Keratinocyte (primary cell): ENCODE data around the gene MYORG. TPM values are rescaled to one million over a fixed set of nuclear protein-coding genes. Genes with fewer than 3 reads are reported as not detected.

Experiments used
- DNase-seq: peaks from one replicate; pipeline ENCODE4 v3.0.0-alpha.2; 2011; ENCODE audit warnings: low read depth, missing footprints, low spot score
- FAIRE-seq: peaks from 2 replicates; lab custom pipeline; 2011; peaks lifted over from hg19 to GRCh38; lab: Jason Lieb, UNC
- H2AFZ ChIP-seq: 2 replicates; pipeline ENCODE4 v1.6.0; 2012; ENCODE audit warnings: low read length, control low read depth, inconsistent platforms; ENCODE audit not compliant: control insufficient read depth
- H3K27ac ChIP-seq: 2 replicates; pipeline ENCODE4 v1.5.1; 2011; ENCODE audit warnings: low read length; ENCODE audit not compliant: control insufficient read depth, insufficient read depth
- H3K27me3 ChIP-seq: 3 replicates; pipeline ENCODE4 v1.6.0; 2011; ENCODE audit warnings: low read length; ENCODE audit not compliant: control insufficient read depth, insufficient read depth; ENCODE audit errors: extremely low read depth
- H3K36me3 ChIP-seq, 2 experiments: 2 replicates in 1 of 2; 3 replicates in 1 of 2; pipeline ENCODE4 v1.5.1; 2011; ENCODE audit warnings: low read length in 2 of 2, mild to moderate bottlenecking in 1 of 2; ENCODE audit not compliant: control insufficient read depth in 2 of 2, insufficient read depth in 2 of 2; ENCODE audit errors: extremely low read depth in 1 of 2
- H3K4me1 ChIP-seq: 3 replicates; pipeline ENCODE4 v1.5.1; 2011; ENCODE audit warnings: low read length; ENCODE audit not compliant: control insufficient read depth, insufficient read depth; ENCODE audit errors: extremely low read depth
- H3K4me2 ChIP-seq: 3 replicates; pipeline ENCODE4 v1.6.0; 2011; ENCODE audit warnings: low read depth, low read length; ENCODE audit not compliant: control insufficient read depth, insufficient read depth; ENCODE audit errors: extremely low read depth
- H3K4me3 ChIP-seq, 3 experiments: fragments of 200-600 bp in 1 of 3; sonication (generic) in 1 of 3; 2 replicates in 2 of 3; 3 replicates in 1 of 3; pipeline ENCODE4 v1.5.1; 2011 to 2016; ENCODE audit warnings: low read length in 3 of 3, mild to moderate bottlenecking in 3 of 3, control low read depth in 2 of 3, inconsistent platforms in 1 of 3, low read depth in 1 of 3, mixed read lengths in 1 of 3, mixed run types in 1 of 3, moderate library complexity in 1 of 3; ENCODE audit not compliant: control insufficient read depth in 2 of 3, insufficient read depth in 2 of 3; ENCODE audit errors: extremely low read depth in 1 of 3
- H3K79me2 ChIP-seq: 2 replicates; pipeline ENCODE4 v1.6.0; 2012; ENCODE audit warnings: low read length; ENCODE audit not compliant: control insufficient read depth, insufficient read depth
- H3K9ac ChIP-seq: 3 replicates; pipeline ENCODE4 v1.6.0; 2011; ENCODE audit warnings: low read length; ENCODE audit not compliant: control insufficient read depth, insufficient read depth; ENCODE audit errors: extremely low read depth
- H3K9me1 ChIP-seq: 3 replicates; pipeline ENCODE4 v1.6.0; 2011; ENCODE audit warnings: low read length; ENCODE audit not compliant: control insufficient read depth, insufficient read depth; ENCODE audit errors: extremely low read depth
- H3K9me3 ChIP-seq: 2 replicates; pipeline ENCODE4 v1.5.1; 2012; ENCODE audit warnings: low read depth, low read length; ENCODE audit not compliant: control insufficient read depth
- H4K20me1 ChIP-seq: 3 replicates; pipeline ENCODE4 v1.6.0; 2011; ENCODE audit warnings: low read length; ENCODE audit not compliant: control insufficient read depth, insufficient read depth; ENCODE audit errors: extremely low read depth
- CTCF ChIP-seq, 3 experiments: IDR thresholded peaks in 1 of 3; conservative IDR thresholded peaks in 1 of 3; optimal IDR thresholded peaks in 1 of 3; 2 replicates in 2 of 3; 3 replicates in 1 of 3; pipeline versions ENCODE3 to v1.5.1; 2011; ENCODE audit warnings: low read length in 3 of 3, mild to moderate bottlenecking in 3 of 3, moderate library complexity in 2 of 3, control low read depth in 1 of 3, inconsistent platforms in 1 of 3; ENCODE audit not compliant: insufficient read depth in 2 of 3; ENCODE audit errors: extremely low read depth in 1 of 3
- EZH2 ChIP-seq: IDR thresholded peaks from one replicate; pipeline ENCODE4 v1.6.1; 2012; ENCODE audit warnings: inconsistent platforms, mild to moderate bottlenecking, low read length, moderate library complexity
- dilution Hi-C: fragments of 300-500 bp; cut with MboI; formaldehyde crosslinking; loops from one replicate; pipeline ENCODE4 v1.7.0; 2020; ENCODE audit warnings: low sequenced_read_pairs; ENCODE audit not compliant: extremely low pct_ligation_motif_present
- polyA plus RNA-seq, 5 experiments: library from polyadenylated mRNA; depleted of rRNA in 3 of 5; stranded (reverse) in 3 of 5; stranded (forward) in 1 of 5; unstranded in 1 of 5; fragments of >200 nt; gene quantifications; 1 replicate in 1 of 5; 2 replicates in 3 of 5; 3 replicates in 1 of 5; pipeline versions ENCODE4 v1.2.1 to v1.2.3, GENCODE V29; 2011 to 2012; ENCODE audit warnings: missing spikeins in 2 of 5, low read depth in 1 of 5, low replicate concordance in 1 of 5

The MYORG gene
- polyA plus RNA-seq, 1 donor (not counting 4 experiments of a cell fraction or from before 2014, with no cell fraction given) = 3.1 TPM

- peak overlapping the region; percentile 85 for H3K4me2 ChIP-seq
- peak overlapping the region; percentile 79 for H2AFZ ChIP-seq
- FAIRE-seq (no peak), DNase-seq (no peak)
- peaks cover 18% of the 10 kb centered on the region for H3K27me3 ChIP-seq
- peaks cover 24% of the 10 kb centered on the region for H3K4me1 ChIP-seq
- no peaks in the 10 kb centered on the region for H4K20me1 ChIP-seq
- no peaks in the 10 kb centered on the region for H3K9me3 ChIP-seq
- no peak for TF ChIP-seq EZH2
- no peak for TF ChIP-seq CTCF (optimal IDR thresholded peaks at IDR 0.05 in 1 of 3, IDR thresholded peaks at IDR 0.05 in 1 of 3, conservative IDR thresholded peaks at IDR 0.05 in 1 of 3; ENCODE audit: extremely low read depth in 1 of 3, insufficient read depth in 2 of 3, low read length in 3 of 3)
- H3K79me2 ChIP-seq = no peaks in the 10 kb centered on the region
- dilution Hi-C loops = no loop called here
- peak overlapping the region; percentile 35 to 58 (median 45) for H3K4me3 ChIP-seq
- no peak overlapping the region for H3K27ac ChIP-seq
- H3K9me1 ChIP-seq = no peaks in the 10 kb centered on the region
- no peaks in the 10 kb centered on the region for H3K36me3 ChIP-seq
- H3K9ac ChIP-seq = peak overlapping the region; percentile 30
Measured at GRCh38 chr9:34380511-34381315, 4.0 kb upstream of the MYORG start.

- Histone ChIP-seq H3K4me3 (peak overlapping the region in 1 of 3 experiments; percentile 6), H3K4me2 (peak overlapping the region; percentile 85), H3K9ac (no peak overlapping the region), H3K9me3 (no peaks in the 10 kb centered on the region), H3K9me1 (no peaks in the 10 kb centered on the region), H3K79me2 (no peaks in the 10 kb centered on the region), H4K20me1 (peaks cover 4% of the 10 kb centered on the region), H2AFZ (no peak overlapping the region), H3K27me3 (peaks cover 18% of the 10 kb centered on the region), H3K27ac (no peak overlapping the region), H3K36me3 (no peaks in the 10 kb centered on the region), H3K4me1 (peaks cover 30% of the 10 kb centered on the region)
- dilution Hi-C loops = no loop called here
- DNase-seq (no peak), FAIRE-seq (no peak)
- TF ChIP-seq EZH2 (peak; percentile 41), CTCF (optimal IDR thresholded peaks at IDR 0.05 in 1 of 3, IDR thresholded peaks at IDR 0.05 in 1 of 3, conservative IDR thresholded peaks at IDR 0.05 in 1 of 3; ENCODE audit: extremely low read depth in 1 of 3, insufficient read depth in 2 of 3, low read length in 3 of 3) (no peak)
Measured at GRCh38 chr9:34380034-34380510, 3.4 kb upstream of the MYORG start.
